ENCODE measurements around the gene EDN1. TPM values are rescaled to one million over a fixed set of nuclear protein-coding genes. Genes with fewer than 3 reads are reported as not detected.

EDN1 gene
- total RNA-seq, 3 donors from 2014 or later (not counting 1 experiment from before 2014, with no cell fraction given): 0.63 to 1.5 (median 0.71) TPM

GRCh38 chr6:12312736-12313135, 22.6 kb downstream of the EDN1 start:
- no CpG with 5 or more reads among the region's 2 CpGs for WGBS (ENCODE audit: insufficient coverage)
- Histone ChIP-seq H3K9me3 (ENCODE audit: control insufficient read depth, insufficient read depth, low read length) (no peaks in the 10 kb centered on the region), H3K27ac (ENCODE audit: low read length) (no peak overlapping the region), H3K36me3 (ENCODE audit: control insufficient read depth, insufficient read depth, low read length) (no peaks in the 10 kb centered on the region), H3K4me3 (ENCODE audit: low read length) (no peak overlapping the region), H3K4me1 (ENCODE audit: control insufficient read depth, insufficient read depth, low read length) (no peaks in the 10 kb centered on the region), H3K27me3 (ENCODE audit: control insufficient read depth, insufficient read depth, low read length) (no peaks in the 10 kb centered on the region)
- TF ChIP-seq CTCF (IDR thresholded peaks at IDR 0.05): no peak
- H3K27me3 Mint-ChIP-seq (ENCODE audit: low read depth in 2 of 2): peaks cover 7 to 9% of the 10 kb centered on the region in 2 donors
- no peaks in the 10 kb centered on the region for H3K9me3 Mint-ChIP-seq
- DNase-seq: no peak
- intact Hi-C loops (cut with micrococcal nuclease): no loop called here
- H3K4me1 Mint-ChIP-seq: no peaks in the 10 kb centered on the region
- H3K36me3 Mint-ChIP-seq: no peaks in the 10 kb centered on the region
- no peak overlapping the region for H3K27ac Mint-ChIP-seq
- H3K4me3 Mint-ChIP-seq: no peak overlapping the region
- no peak for ATAC-seq

GRCh38 chr6:12313306-12313991, 23.3 kb downstream of the EDN1 start:
- H3K9me3 Mint-ChIP-seq: peaks cover 0 to 2% of the 10 kb centered on the region in 2 donors
- H3K4me1 Mint-ChIP-seq: no peaks in the 10 kb centered on the region
- Histone ChIP-seq H3K4me3 (ENCODE audit: low read length) (no peak overlapping the region), H3K4me1 (ENCODE audit: control insufficient read depth, insufficient read depth, low read length) (no peaks in the 10 kb centered on the region), H3K27ac (ENCODE audit: low read length) (no peak overlapping the region), H3K27me3 (ENCODE audit: control insufficient read depth, insufficient read depth, low read length) (no peaks in the 10 kb centered on the region), H3K36me3 (ENCODE audit: control insufficient read depth, insufficient read depth, low read length) (no peaks in the 10 kb centered on the region), H3K9me3 (ENCODE audit: control insufficient read depth, insufficient read depth, low read length) (no peaks in the 10 kb centered on the region)
- DNase-seq (no peak), ATAC-seq (no peak)
- TF ChIP-seq CTCF (IDR thresholded peaks at IDR 0.05): no peak
- intact Hi-C loops (cut with micrococcal nuclease): no loop called here
- no peak overlapping the region for H3K27ac Mint-ChIP-seq
- no peak overlapping the region for H3K4me3 Mint-ChIP-seq
- H3K27me3 Mint-ChIP-seq (ENCODE audit: low read depth in 2 of 2): peaks cover 5 to 6% of the 10 kb centered on the region in 2 donors
- 91% methylated on average over 12 of the region's 12 CpGs for WGBS (ENCODE audit: insufficient coverage)
- H3K36me3 Mint-ChIP-seq: no peaks in the 10 kb centered on the region

- Mint-ChIP-seq H3K27ac (no peak overlapping the region), H3K4me3 (no peak overlapping the region), H3K27me3 (ENCODE audit: low read depth in 2 of 2) (peaks cover 5 to 6% of the 10 kb centered on the region in 2 donors), H3K4me1 (no peaks in the 10 kb centered on the region), H3K36me3 (no peaks in the 10 kb centered on the region), H3K9me3 (peaks cover 0 to 3% of the 10 kb centered on the region in 2 donors)
- Histone ChIP-seq H3K27me3 (ENCODE audit: control insufficient read depth, insufficient read depth, low read length) (no peaks in the 10 kb centered on the region), H3K36me3 (ENCODE audit: control insufficient read depth, insufficient read depth, low read length) (no peaks in the 10 kb centered on the region), H3K9me3 (ENCODE audit: control insufficient read depth, insufficient read depth, low read length) (no peaks in the 10 kb centered on the region), H3K27ac (ENCODE audit: low read length) (no peak overlapping the region), H3K4me3 (ENCODE audit: low read length) (no peak overlapping the region), H3K4me1 (ENCODE audit: control insufficient read depth, insufficient read depth, low read length) (no peaks in the 10 kb centered on the region)
- WGBS (ENCODE audit: insufficient coverage): 79% methylated on average over 8 of the region's 8 CpGs
- intact Hi-C loops (cut with micrococcal nuclease): no loop called here
- DNase-seq (no peak), ATAC-seq (no peak)
- TF ChIP-seq CTCF (IDR thresholded peaks at IDR 0.05): no peak
These were observed 23.9 kb downstream of the EDN1 start for GRCh38 chr6:12313992-12314589.

Data from natural killer cell (primary cell).